CD4-positive, CD25-positive, alpha-beta regulatory T cell (primary cell): ENCODE measurements around the gene YIPF7. TPM values are rescaled to one million over a fixed set of nuclear protein-coding genes. Genes with fewer than 3 reads are reported as not detected.

ENCODE experiments used
- ATAC-seq, 2 donors: fragments of 150-1000 bp; cut with Tn5 transposase; one replicate each; pipeline ENCODE4 v1.10.0; 2021; ENCODE audit warnings: low read depth in 2 of 2, moderate number of reproducible peaks in 2 of 2, moderate library complexity in 1 of 2
- DNase-seq, 3 donors: peaks; one replicate each; pipeline versions ENCODE4 v3.0.0 to v3.0.0-alpha.2; 2012 to 2022; ENCODE audit warnings: mixed read lengths in 1 of 3
- H3K27ac ChIP-seq: one replicate; pipeline ENCODE4 v1.7.0; 2013; ENCODE audit warnings: mild to moderate bottlenecking, low read length; ENCODE audit not compliant: insufficient read depth, poor library complexity, severe bottlenecking
- H3K27me3 ChIP-seq: one replicate; pipeline ENCODE4 v1.7.0; 2013; ENCODE audit warnings: low read length; ENCODE audit not compliant: control insufficient read depth, insufficient read depth
- H3K36me3 ChIP-seq: one replicate; pipeline ENCODE4 v1.7.0; 2013; ENCODE audit warnings: mild to moderate bottlenecking, low read length, moderate library complexity; ENCODE audit not compliant: control insufficient read depth, insufficient read depth
- H3K4me1 ChIP-seq: 2 replicates; pipeline ENCODE4 v1.7.0; 2013; ENCODE audit warnings: mild to moderate bottlenecking, low read length; ENCODE audit not compliant: insufficient read depth, control insufficient read depth, poor library complexity, severe bottlenecking
- H3K4me3 ChIP-seq: one replicate; pipeline ENCODE4 v1.7.0; 2013; ENCODE audit warnings: low read depth, mild to moderate bottlenecking, low read length, moderate library complexity
- H3K9me3 ChIP-seq, 2 experiments: 1 replicate in 1 of 2; 2 replicates in 1 of 2; pipeline ENCODE4 v1.7.0; 2013; ENCODE audit warnings: low read length in 2 of 2, mild to moderate bottlenecking in 1 of 2, moderate library complexity in 1 of 2; ENCODE audit not compliant: control insufficient read depth in 2 of 2
- H3K27ac Mint-ChIP-seq, 3 donors: one replicate each; pipeline ENCODE4 v1.8.0; 2020 to 2022; ENCODE audit warnings: mild to moderate bottlenecking in 3 of 3, mixed read lengths in 3 of 3, moderate library complexity in 2 of 3
- H3K27me3 Mint-ChIP-seq: one replicate; pipeline ENCODE4 v1.8.0; 2022; ENCODE audit warnings: mild to moderate bottlenecking, mixed read lengths
- H3K36me3 Mint-ChIP-seq: one replicate; pipeline ENCODE4 v1.8.0; 2020; ENCODE audit warnings: mixed read lengths
- H3K4me1 Mint-ChIP-seq, 4 donors: one replicate each; pipeline ENCODE4 v1.8.0; 2020 to 2022; ENCODE audit warnings: mixed read lengths in 4 of 4, mild to moderate bottlenecking in 1 of 4
- H3K4me3 Mint-ChIP-seq, 4 donors: one replicate each; pipeline ENCODE4 v1.8.0; 2020 to 2022; ENCODE audit warnings: mild to moderate bottlenecking in 4 of 4, mixed read lengths in 4 of 4, moderate library complexity in 3 of 4
- H3K9me3 Mint-ChIP-seq, 7 donors: one replicate each; pipeline ENCODE4 v1.8.0; 2020 to 2022; ENCODE audit warnings: mixed read lengths in 7 of 7, mild to moderate bottlenecking in 3 of 7, moderate library complexity in 2 of 7
- polyA plus RNA-seq, 4 donors: library from polyadenylated mRNA; unstranded; fragments of 300-500 nt; fragmentation: Illumina TruSeq; gene quantifications; one replicate each; pipeline ENCODE4 v1.2.3, GENCODE V29; 2021
- total RNA-seq: library from RNA; stranded (reverse); gene quantifications from one replicate; pipeline ENCODE4 v1.2.3, GENCODE V29; 2022

Gene YIPF7
- total and polyA plus RNA-seq, 5 donors from 2014 or later, result not detected

GRCh38 chr4:44674471-44674870 is 23.0 kb upstream of the YIPF7 start:
- ATAC-seq, result no peak
- H3K27me3 ChIP-seq, result peaks cover 2% of the 10 kb centered on the region
- no peaks in the 10 kb centered on the region for H3K36me3 Mint-ChIP-seq
- no peak overlapping the region for H3K4me3 Mint-ChIP-seq
- peaks cover 10% of the 10 kb centered on the region for H3K4me1 ChIP-seq
- H3K4me1 Mint-ChIP-seq, result peaks cover 5 to 19% (median 12%) of the 10 kb centered on the region in 4 donors
- no peak for DNase-seq
- H3K9me3 Mint-ChIP-seq, result no peaks in the 10 kb centered on the region
- H3K9me3 ChIP-seq, result no peaks in the 10 kb centered on the region
- H3K27ac ChIP-seq, result no peak overlapping the region
- no peaks in the 10 kb centered on the region for H3K36me3 ChIP-seq
- H3K27ac Mint-ChIP-seq, result no peak overlapping the region
- H3K27me3 Mint-ChIP-seq, result peaks cover 5% of the 10 kb centered on the region
- H3K4me3 ChIP-seq, result no peak overlapping the region

- Mint-ChIP-seq H3K36me3 (no peaks in the 10 kb centered on the region), H3K27ac (no peak overlapping the region), H3K4me3 (no peak overlapping the region), H3K27me3 (peaks cover 6% of the 10 kb centered on the region), H3K9me3 (no peaks in the 10 kb centered on the region), H3K4me1 (no peaks in the 10 kb centered on the region)
- H3K4me1 ChIP-seq, result no peaks in the 10 kb centered on the region
- H3K36me3 ChIP-seq, result no peaks in the 10 kb centered on the region
- DNase-seq (no peak), ATAC-seq (no peak)
- H3K9me3 ChIP-seq, result no peaks in the 10 kb centered on the region
- H3K27me3 ChIP-seq, result peaks cover 5% of the 10 kb centered on the region
- H3K27ac ChIP-seq, result no peak overlapping the region
- H3K4me3 ChIP-seq, result no peak overlapping the region
Observed at GRCh38 chr4:44671636-44672035, 20.2 kb upstream of the YIPF7 start.

- no peaks in the 10 kb centered on the region for H3K9me3 Mint-ChIP-seq
- ATAC-seq, result no peak
Observed at GRCh38 chr4:44670506-44671199, 19.2 kb upstream of the YIPF7 start.

GRCh38 chr4:44668526-44668925 is 17.1 kb upstream of the YIPF7 start:
- Histone ChIP-seq H3K4me1 (no peaks in the 10 kb centered on the region), H3K36me3 (no peaks in the 10 kb centered on the region), H3K4me3 (no peak overlapping the region), H3K27ac (no peak overlapping the region), H3K27me3 (peaks cover 5% of the 10 kb centered on the region), H3K9me3 (no peaks in the 10 kb centered on the region)
- ATAC-seq, result no peak
- Mint-ChIP-seq H3K9me3 (no peaks in the 10 kb centered on the region), H3K27ac (no peak overlapping the region), H3K27me3 (peaks cover 4% of the 10 kb centered on the region), H3K4me3 (no peak overlapping the region), H3K36me3 (no peaks in the 10 kb centered on the region), H3K4me1 (no peaks in the 10 kb centered on the region)
- no peak for DNase-seq

More at GRCh38 chr4:44670506-44671199, 19.2 kb upstream of the YIPF7 start:
- no peaks in the 10 kb centered on the region for H3K4me1 Mint-ChIP-seq
- no peak overlapping the region for H3K4me3 Mint-ChIP-seq
- H3K36me3 ChIP-seq, result no peaks in the 10 kb centered on the region
- DNase-seq, result no peak
- no peaks in the 10 kb centered on the region for H3K4me1 ChIP-seq
- H3K27me3 ChIP-seq, result peaks cover 5% of the 10 kb centered on the region
- no peaks in the 10 kb centered on the region for H3K9me3 ChIP-seq
- H3K4me3 ChIP-seq, result no peak overlapping the region
- no peaks in the 10 kb centered on the region for H3K36me3 Mint-ChIP-seq
- peaks cover 4% of the 10 kb centered on the region for H3K27me3 Mint-ChIP-seq
- H3K27ac ChIP-seq, result no peak overlapping the region
- no peak overlapping the region for H3K27ac Mint-ChIP-seq

GRCh38 chr4:44663539-44664263 is 12.3 kb upstream of the YIPF7 start:
- H3K27me3 ChIP-seq, result peaks cover 2% of the 10 kb centered on the region
- H3K9me3 Mint-ChIP-seq, result peaks cover 0 to 1% (median 0%) of the 10 kb centered on the region in 7 donors
- no peaks in the 10 kb centered on the region for H3K4me1 ChIP-seq
- no peaks in the 10 kb centered on the region for H3K9me3 ChIP-seq
- peaks cover 4% of the 10 kb centered on the region for H3K27me3 Mint-ChIP-seq
- no peaks in the 10 kb centered on the region for H3K36me3 ChIP-seq
- H3K4me1 Mint-ChIP-seq, result no peaks in the 10 kb centered on the region
- no peak overlapping the region for H3K4me3 Mint-ChIP-seq
- H3K36me3 Mint-ChIP-seq, result no peaks in the 10 kb centered on the region
- H3K4me3 ChIP-seq, result no peak overlapping the region
- ATAC-seq (no peak), DNase-seq (no peak)
- H3K27ac ChIP-seq, result no peak overlapping the region
- H3K27ac Mint-ChIP-seq, result no peak overlapping the region

DNA sequence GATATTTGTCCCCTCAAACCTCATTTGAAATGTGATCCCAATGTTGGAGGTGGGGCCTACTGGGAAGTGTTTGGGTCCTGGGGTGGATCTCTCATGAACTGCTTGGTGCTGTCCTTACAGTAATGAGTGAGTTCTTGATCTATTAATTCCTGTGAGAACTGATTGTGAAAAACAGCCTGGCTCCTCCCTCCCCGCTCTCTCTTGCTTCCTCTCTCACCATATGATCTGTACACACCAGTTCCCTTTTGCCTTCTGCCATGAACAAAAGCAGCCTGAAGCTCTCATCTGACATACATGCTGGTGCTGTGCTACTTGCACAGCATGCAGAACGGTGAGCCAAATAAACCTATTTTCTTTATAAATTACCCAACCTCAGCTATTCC is 11.2 kb upstream of the YIPF7 start:
- Histone ChIP-seq H3K9me3 (no peaks in the 10 kb centered on the region), H3K4me1 (no peaks in the 10 kb centered on the region), H3K27me3 (no peaks in the 10 kb centered on the region), H3K36me3 (no peaks in the 10 kb centered on the region), H3K4me3 (no peak overlapping the region), H3K27ac (no peak overlapping the region)
- no peaks in the 10 kb centered on the region for H3K36me3 Mint-ChIP-seq
- H3K27me3 Mint-ChIP-seq, result peaks cover 4% of the 10 kb centered on the region
- no peaks in the 10 kb centered on the region for H3K4me1 Mint-ChIP-seq
- no peak for DNase-seq
- no peak overlapping the region for H3K4me3 Mint-ChIP-seq
- H3K9me3 Mint-ChIP-seq, result peaks cover 0 to 1% (median 0%) of the 10 kb centered on the region in 7 donors
- no peak for ATAC-seq
- no peak overlapping the region for H3K27ac Mint-ChIP-seq

- Histone ChIP-seq H3K9me3 (no peaks in the 10 kb centered on the region), H3K27me3 (no peaks in the 10 kb centered on the region), H3K4me3 (no peak overlapping the region), H3K36me3 (no peaks in the 10 kb centered on the region), H3K27ac (no peak overlapping the region), H3K4me1 (no peaks in the 10 kb centered on the region)
- peaks cover 0 to 1% (median 0%) of the 10 kb centered on the region in 7 donors for H3K9me3 Mint-ChIP-seq
- ATAC-seq (no peak), DNase-seq (no peak)
- H3K27me3 Mint-ChIP-seq, result peaks cover 4% of the 10 kb centered on the region
- no peaks in the 10 kb centered on the region for H3K36me3 Mint-ChIP-seq
- no peak overlapping the region for H3K4me3 Mint-ChIP-seq
- H3K4me1 Mint-ChIP-seq, result no peaks in the 10 kb centered on the region
- H3K27ac Mint-ChIP-seq, result peak overlapping the region in 1 of 3 donors; percentile 20
Observed at GRCh38 chr4:44661940-44662622, 10.7 kb upstream of the YIPF7 start.
